Measurements from ENCODE around the gene NR5A2.

The NR5A2 gene

GRCh38 chr1:200198236-200198635, 170.7 kb downstream of the NR5A2 start:
- no peak overlapping the region for H3K27ac Mint-ChIP-seq
- H3K4me3 Mint-ChIP-seq = no peak overlapping the region
- peaks cover 5% of the 10 kb centered on the region for H3K27me3 Mint-ChIP-seq
- no peaks in the 10 kb centered on the region for H3K4me1 Mint-ChIP-seq (ENCODE audit: low read depth)
- no peaks in the 10 kb centered on the region for H3K9me3 Mint-ChIP-seq
- no peaks in the 10 kb centered on the region for H3K36me3 Mint-ChIP-seq (ENCODE audit: low read depth)

GRCh38 chr1:200205216-200205995, 177.9 kb downstream of the NR5A2 start:
- H3K27me3 Mint-ChIP-seq = peaks cover 5% of the 10 kb centered on the region
- H3K4me3 Mint-ChIP-seq = no peak overlapping the region
- peaks cover 9% of the 10 kb centered on the region for H3K4me1 Mint-ChIP-seq (ENCODE audit: low read depth)
- no peak overlapping the region for H3K27ac Mint-ChIP-seq
- no peaks in the 10 kb centered on the region for H3K36me3 Mint-ChIP-seq (ENCODE audit: low read depth)
- no peaks in the 10 kb centered on the region for H3K9me3 Mint-ChIP-seq

- H3K36me3 Mint-ChIP-seq (ENCODE audit: low read depth) = no peaks in the 10 kb centered on the region
- H3K9me3 Mint-ChIP-seq = no peaks in the 10 kb centered on the region
- peaks cover 4% of the 10 kb centered on the region for H3K27me3 Mint-ChIP-seq
- H3K27ac Mint-ChIP-seq = no peak overlapping the region
- no peak overlapping the region for H3K4me3 Mint-ChIP-seq
- peaks cover 9% of the 10 kb centered on the region for H3K4me1 Mint-ChIP-seq (ENCODE audit: low read depth)
Observed at GRCh38 chr1:200206340-200206739, 178.8 kb downstream of the NR5A2 start.

- no peak overlapping the region for H3K27ac Mint-ChIP-seq
- no peak overlapping the region for H3K4me3 Mint-ChIP-seq
- H3K9me3 Mint-ChIP-seq = no peaks in the 10 kb centered on the region
- peaks cover 4% of the 10 kb centered on the region for H3K27me3 Mint-ChIP-seq
- no peaks in the 10 kb centered on the region for H3K36me3 Mint-ChIP-seq (ENCODE audit: low read depth)
- peaks cover 9% of the 10 kb centered on the region for H3K4me1 Mint-ChIP-seq (ENCODE audit: low read depth)
Observed at GRCh38 chr1:200206761-200207160, 179.3 kb downstream of the NR5A2 start.

- Mint-ChIP-seq H3K4me3 (no peak overlapping the region), H3K9me3 (no peaks in the 10 kb centered on the region), H3K36me3 (ENCODE audit: low read depth) (no peaks in the 10 kb centered on the region)
Observed at GRCh38 chr1:200207711-200208126, 180.2 kb downstream of the NR5A2 start.

GRCh38 chr1:200211157-200211556, 183.6 kb downstream of the NR5A2 start:
- H3K27ac Mint-ChIP-seq = no peak overlapping the region
- H3K4me1 Mint-ChIP-seq (ENCODE audit: low read depth) = peaks cover 8% of the 10 kb centered on the region
- H3K27me3 Mint-ChIP-seq = no peaks in the 10 kb centered on the region
- no peak overlapping the region for H3K4me3 Mint-ChIP-seq
- peaks cover 8% of the 10 kb centered on the region for H3K9me3 Mint-ChIP-seq
- no peaks in the 10 kb centered on the region for H3K36me3 Mint-ChIP-seq (ENCODE audit: low read depth)

More at GRCh38 chr1:200207711-200208126, 180.2 kb downstream of the NR5A2 start:
- Mint-ChIP-seq H3K4me1 (ENCODE audit: low read depth) (peaks cover 9% of the 10 kb centered on the region), H3K27me3 (peaks cover 4% of the 10 kb centered on the region), H3K27ac (no peak overlapping the region)

- peaks cover 8% of the 10 kb centered on the region for H3K9me3 Mint-ChIP-seq
- peaks cover 3% of the 10 kb centered on the region for H3K27me3 Mint-ChIP-seq
- no peak overlapping the region for H3K4me3 Mint-ChIP-seq
- no peaks in the 10 kb centered on the region for H3K4me1 Mint-ChIP-seq (ENCODE audit: low read depth)
- no peak overlapping the region for H3K27ac Mint-ChIP-seq
- H3K36me3 Mint-ChIP-seq (ENCODE audit: low read depth) = no peaks in the 10 kb centered on the region
Observed at GRCh38 chr1:200213392-200213791, 185.9 kb downstream of the NR5A2 start.

GRCh38 chr1:200213921-200214320, 186.4 kb downstream of the NR5A2 start:
- Mint-ChIP-seq H3K27ac (no peak overlapping the region), H3K4me1 (ENCODE audit: low read depth) (no peaks in the 10 kb centered on the region), H3K4me3 (no peak overlapping the region), H3K36me3 (ENCODE audit: low read depth) (no peaks in the 10 kb centered on the region), H3K9me3 (peaks cover 8% of the 10 kb centered on the region), H3K27me3 (peaks cover 6% of the 10 kb centered on the region)

- Mint-ChIP-seq H3K4me3 (no peak overlapping the region), H3K27me3 (peaks cover 10% of the 10 kb centered on the region), H3K27ac (no peak overlapping the region), H3K9me3 (peaks cover 8% of the 10 kb centered on the region), H3K4me1 (ENCODE audit: low read depth) (no peaks in the 10 kb centered on the region), H3K36me3 (ENCODE audit: low read depth) (no peaks in the 10 kb centered on the region)
Observed at GRCh38 chr1:200215350-200215749, 187.8 kb downstream of the NR5A2 start.

- no peak overlapping the region for H3K27ac Mint-ChIP-seq
- no peak overlapping the region for H3K4me3 Mint-ChIP-seq
- H3K36me3 Mint-ChIP-seq (ENCODE audit: low read depth) = no peaks in the 10 kb centered on the region
- H3K27me3 Mint-ChIP-seq = peaks cover 15% of the 10 kb centered on the region
- H3K4me1 Mint-ChIP-seq (ENCODE audit: low read depth) = no peaks in the 10 kb centered on the region
- peaks cover 8% of the 10 kb centered on the region for H3K9me3 Mint-ChIP-seq
Observed at GRCh38 chr1:200217703-200218102, 190.2 kb downstream of the NR5A2 start.

- H3K27ac Mint-ChIP-seq = no peak overlapping the region
- no peaks in the 10 kb centered on the region for H3K36me3 Mint-ChIP-seq (ENCODE audit: low read depth)
- H3K27me3 Mint-ChIP-seq = peaks cover 18% of the 10 kb centered on the region
- H3K9me3 Mint-ChIP-seq = no peaks in the 10 kb centered on the region
- H3K4me1 Mint-ChIP-seq (ENCODE audit: low read depth) = peaks cover 15% of the 10 kb centered on the region
- no peak overlapping the region for H3K4me3 Mint-ChIP-seq
Observed at GRCh38 chr1:200221614-200222282, 194.2 kb downstream of the NR5A2 start.

- Mint-ChIP-seq H3K36me3 (ENCODE audit: low read depth) (no peaks in the 10 kb centered on the region), H3K27ac (no peak overlapping the region), H3K9me3 (no peaks in the 10 kb centered on the region), H3K4me3 (no peak overlapping the region), H3K27me3 (peaks cover 19% of the 10 kb centered on the region), H3K4me1 (ENCODE audit: low read depth) (peaks cover 18% of the 10 kb centered on the region)
Observed at GRCh38 chr1:200223207-200223606, 195.7 kb downstream of the NR5A2 start.

- peaks cover 22% of the 10 kb centered on the region for H3K27me3 Mint-ChIP-seq
- no peak overlapping the region for H3K4me3 Mint-ChIP-seq
- H3K9me3 Mint-ChIP-seq = no peaks in the 10 kb centered on the region
- H3K4me1 Mint-ChIP-seq (ENCODE audit: low read depth) = peaks cover 18% of the 10 kb centered on the region
- no peak overlapping the region for H3K27ac Mint-ChIP-seq
- no peaks in the 10 kb centered on the region for H3K36me3 Mint-ChIP-seq (ENCODE audit: low read depth)
Observed at GRCh38 chr1:200223613-200224012, 196.1 kb downstream of the NR5A2 start.

GRCh38 chr1:200224315-200224714, 196.8 kb downstream of the NR5A2 start:
- no peaks in the 10 kb centered on the region for H3K9me3 Mint-ChIP-seq
- no peak overlapping the region for H3K4me3 Mint-ChIP-seq
- H3K27ac Mint-ChIP-seq = no peak overlapping the region
- H3K4me1 Mint-ChIP-seq (ENCODE audit: low read depth) = peaks cover 18% of the 10 kb centered on the region
- peaks cover 21% of the 10 kb centered on the region for H3K27me3 Mint-ChIP-seq
- H3K36me3 Mint-ChIP-seq (ENCODE audit: low read depth) = no peaks in the 10 kb centered on the region

- H3K4me1 Mint-ChIP-seq (ENCODE audit: low read depth) = peaks cover 18% of the 10 kb centered on the region
- H3K36me3 Mint-ChIP-seq (ENCODE audit: low read depth) = no peaks in the 10 kb centered on the region
- peak overlapping the region; percentile 23 for H3K4me3 Mint-ChIP-seq
- H3K27me3 Mint-ChIP-seq = peaks cover 20% of the 10 kb centered on the region
- H3K9me3 Mint-ChIP-seq = no peaks in the 10 kb centered on the region
- peak overlapping the region; percentile 10 for H3K27ac Mint-ChIP-seq
Observed at GRCh38 chr1:200226268-200226968, 198.9 kb downstream of the NR5A2 start.
